ENCODE results near the gene ADAP1.
"Not testable (repeated sequence)": the region's sequence is repeated elsewhere in the genome, so short reads cannot be mapped to it uniquely, and the experiment has no call there.

ADAP1 gene

GRCh38 chr7:946256-946996, 8.1 kb downstream of the ADAP1 start:
- H3K4me3 ChIP-seq (ENCODE audit: low read depth, low read length), result no peak overlapping the region
- no peak for TF ChIP-seq CTCF (IDR thresholded peaks at IDR 0.05; ENCODE audit: low read depth, low read length, missing control alignments)
- no peak for DNase-seq (ENCODE audit: low read depth)

GRCh38 chr7:945556-946255, 8.8 kb downstream of the ADAP1 start:
- H3K4me3 ChIP-seq (ENCODE audit: low read depth, low read length), result no peak overlapping the region
- TF ChIP-seq CTCF (IDR thresholded peaks at IDR 0.05; ENCODE audit: low read depth, low read length, missing control alignments), result no peak
- no peak for DNase-seq (ENCODE audit: low read depth)

- TF ChIP-seq CTCF (IDR thresholded peaks at IDR 0.05; ENCODE audit: low read depth, low read length, missing control alignments), result no peak
- H3K4me3 ChIP-seq (ENCODE audit: low read depth, low read length), result no peak overlapping the region
- DNase-seq (ENCODE audit: low read depth), result no peak
Measured at GRCh38 chr7:945147-945555, 9.3 kb downstream of the ADAP1 start.

GRCh38 chr7:944744-945143, 9.7 kb downstream of the ADAP1 start:
- no peak for TF ChIP-seq CTCF (IDR thresholded peaks at IDR 0.05; ENCODE audit: low read depth, low read length, missing control alignments)
- no peak for DNase-seq (ENCODE audit: low read depth)
- H3K4me3 ChIP-seq (ENCODE audit: low read depth, low read length), result no peak overlapping the region

GRCh38 chr7:943793-944192, 10.7 kb downstream of the ADAP1 start:
- DNase-seq (ENCODE audit: low read depth), result not testable (repeated sequence)

GRCh38 chr7:940599-941408, 13.7 kb downstream of the ADAP1 start:
- no peak for TF ChIP-seq CTCF (IDR thresholded peaks at IDR 0.05; ENCODE audit: low read depth, low read length, missing control alignments)
- no peak for DNase-seq (ENCODE audit: low read depth)
- no peak overlapping the region for H3K4me3 ChIP-seq (ENCODE audit: low read depth, low read length)

More at GRCh38 chr7:943793-944192, 10.7 kb downstream of the ADAP1 start:
- not testable (repeated sequence) for H3K4me3 ChIP-seq (ENCODE audit: low read depth, low read length)

GRCh38 chr7:939843-940242, 14.6 kb downstream of the ADAP1 start:
- no peak for DNase-seq (ENCODE audit: low read depth)
- TF ChIP-seq CTCF (IDR thresholded peaks at IDR 0.05; ENCODE audit: low read depth, low read length, missing control alignments), result no peak
- H3K4me3 ChIP-seq (ENCODE audit: low read depth, low read length), result no peak overlapping the region

Data from GM12864 (cell line).